H9 (cell line): Measurements from ENCODE around the gene CHSY3. TPM values are rescaled to one million over a fixed set of nuclear protein-coding genes. Genes with fewer than 3 reads are reported as not detected.

Source experiments
- DNase-seq: peaks from one replicate; pipeline ENCODE4 v3.0.0-alpha.2; 2017
- H2AFZ ChIP-seq: one replicate; pipeline ENCODE4 v1.6.1; 2013; ENCODE audit warnings: mild to moderate bottlenecking, low read length, control low read depth, moderate library complexity
- H2AK5ac ChIP-seq: 2 replicates; pipeline ENCODE4 v1.6.1; 2013; ENCODE audit warnings: low read length, control low read depth, mixed read lengths; ENCODE audit not compliant: insufficient read length
- H2BK120ac ChIP-seq: one replicate; pipeline ENCODE4 v1.6.1; 2013; ENCODE audit warnings: low read depth, mild to moderate bottlenecking, low read length, control low read depth, inconsistent platforms; ENCODE audit not compliant: poor library complexity, severe bottlenecking
- H2BK12ac ChIP-seq: 2 replicates; pipeline ENCODE4 v1.6.1; 2013; ENCODE audit warnings: low read length, control low read depth, mixed read lengths, low read depth; ENCODE audit not compliant: insufficient read length
- H2BK15ac ChIP-seq: 2 replicates; pipeline ENCODE4 v1.6.1; 2013; ENCODE audit warnings: low read depth, low read length, control low read depth
- H2BK20ac ChIP-seq: one replicate; pipeline ENCODE4 v1.6.1; 2013; ENCODE audit warnings: low read depth, mild to moderate bottlenecking, low read length, control low read depth, inconsistent platforms; ENCODE audit not compliant: poor library complexity, severe bottlenecking
- H2BK5ac ChIP-seq: 2 replicates; pipeline ENCODE4 v1.6.1; 2013; ENCODE audit warnings: low read length, control low read depth, mixed read lengths; ENCODE audit not compliant: insufficient read length
- H3K14ac ChIP-seq: 2 replicates; pipeline ENCODE4 v1.6.1; 2013; ENCODE audit warnings: low read length, control low read depth; ENCODE audit not compliant: insufficient read depth
- H3K18ac ChIP-seq: 2 replicates; pipeline ENCODE4 v1.6.1; 2013; ENCODE audit warnings: low read depth, mild to moderate bottlenecking, mixed read lengths, low read length, control low read depth; ENCODE audit not compliant: insufficient read length
- H3K23ac ChIP-seq: 2 replicates; pipeline ENCODE4 v1.6.1; 2013; ENCODE audit warnings: low read length, control low read depth, mixed read lengths, low read depth; ENCODE audit not compliant: insufficient read length
- H3K23me2 ChIP-seq: 2 replicates; pipeline ENCODE4 v1.6.1; 2013; ENCODE audit warnings: low read depth, mild to moderate bottlenecking, mixed read lengths, low read length, control low read depth; ENCODE audit not compliant: insufficient read length, poor library complexity, severe bottlenecking
- H3K27ac ChIP-seq: 2 replicates; pipeline ENCODE4 v1.5.1; 2013; ENCODE audit warnings: low read length, control low read depth, mixed read lengths, low read depth; ENCODE audit not compliant: insufficient read length
- H3K27me3 ChIP-seq: 2 replicates; pipeline ENCODE4 v1.6.1; 2013; ENCODE audit warnings: low read length, control low read depth, inconsistent platforms; ENCODE audit not compliant: insufficient read depth
- H3K4ac ChIP-seq: 2 replicates; pipeline ENCODE4 v1.6.1; 2013; ENCODE audit warnings: low read depth, mild to moderate bottlenecking, control low read depth, inconsistent platforms, low read length, moderate library complexity
- H3K4me1 ChIP-seq: 2 replicates; pipeline ENCODE4 v1.6.1; 2013; ENCODE audit warnings: low read length, control low read depth, inconsistent platforms; ENCODE audit not compliant: insufficient read depth
- H3K4me2 ChIP-seq: 2 replicates; pipeline ENCODE4 v1.6.1; 2013; ENCODE audit warnings: low read length, control low read depth, mixed read lengths; ENCODE audit not compliant: insufficient read length, insufficient read depth
- H3K56ac ChIP-seq: 2 replicates; pipeline ENCODE4 v1.6.1; 2013; ENCODE audit warnings: low read depth, mild to moderate bottlenecking, mixed read lengths, low read length, control low read depth; ENCODE audit not compliant: insufficient read length
- H3K79me1 ChIP-seq: 2 replicates; pipeline ENCODE4 v1.6.1; 2013; ENCODE audit warnings: low read depth, mild to moderate bottlenecking, moderate library complexity, low read length, control low read depth, inconsistent platforms; ENCODE audit not compliant: insufficient read depth, poor library complexity, severe bottlenecking
- H3K79me2 ChIP-seq: 2 replicates; pipeline ENCODE4 v1.6.1; 2013; ENCODE audit warnings: low read length, control low read depth, inconsistent platforms; ENCODE audit not compliant: insufficient read depth
- H3K9ac ChIP-seq: 2 replicates; pipeline ENCODE4 v1.6.1; 2013; ENCODE audit warnings: low read length, control low read depth, mixed read lengths; ENCODE audit not compliant: insufficient read length; ENCODE audit errors: extremely low read depth
- H3K9me3 ChIP-seq: one replicate; pipeline ENCODE4 v1.6.1; 2013; ENCODE audit warnings: low read depth, low read length, inconsistent platforms; ENCODE audit not compliant: control insufficient read depth
- H3T11ph ChIP-seq: one replicate; pipeline ENCODE4 v1.6.1; 2013; ENCODE audit warnings: mild to moderate bottlenecking, low read length, control low read depth, inconsistent platforms
- H4K20me1 ChIP-seq: one replicate; pipeline ENCODE4 v1.6.1; 2013; ENCODE audit not compliant: control insufficient read depth, insufficient read length, insufficient read depth
- H4K5ac ChIP-seq: 2 replicates; pipeline ENCODE4 v1.6.1; 2013; ENCODE audit warnings: low read depth, mild to moderate bottlenecking, mixed read lengths, low read length, control low read depth; ENCODE audit not compliant: insufficient read length
- H4K8ac ChIP-seq: replicated peaks from 2 replicates; pipeline ENCODE4 v1.6.1; 2013; ENCODE audit warnings: low read length, control low read depth, mixed read lengths, low read depth; ENCODE audit not compliant: insufficient read length
- H4K91ac ChIP-seq: 2 replicates; pipeline ENCODE4 v1.6.1; 2013; ENCODE audit warnings: low read depth, mild to moderate bottlenecking, moderate library complexity, mixed read lengths, low read length, control low read depth; ENCODE audit not compliant: insufficient read length
- H3K27ac Mint-ChIP-seq, 3 experiments: 2 replicates in 2 of 3; 3 replicates in 1 of 3; pipeline ENCODE4 v1.8.0; 2020 to 2021; ENCODE audit warnings: mixed read lengths in 3 of 3, mild to moderate bottlenecking in 1 of 3, moderate library complexity in 1 of 3
- H3K27me3 Mint-ChIP-seq: 2 replicates; pipeline ENCODE4 v1.8.0; 2021; ENCODE audit warnings: low read depth, mild to moderate bottlenecking, moderate library complexity, mixed read lengths
- H3K36me3 Mint-ChIP-seq, 3 experiments: 2 replicates in 2 of 3; 3 replicates in 1 of 3; pipeline ENCODE4 v1.8.0; 2020 to 2021; ENCODE audit warnings: low read depth in 3 of 3, mixed read lengths in 3 of 3; ENCODE audit not compliant: insufficient read depth in 1 of 3
- H3K4me1 Mint-ChIP-seq, 2 experiments: 2 replicates each; pipeline ENCODE4 v1.8.0; 2020; ENCODE audit warnings: mixed read lengths in 2 of 2
- H3K4me3 Mint-ChIP-seq, 2 experiments: 2 replicates in 1 of 2; 3 replicates in 1 of 2; pipeline ENCODE4 v1.8.0; 2020 to 2021; ENCODE audit warnings: mild to moderate bottlenecking in 2 of 2, mixed read lengths in 2 of 2, moderate library complexity in 1 of 2
- H3K9me3 Mint-ChIP-seq, 2 experiments: 2 replicates in 1 of 2; 3 replicates in 1 of 2; pipeline ENCODE4 v1.8.0; 2020; ENCODE audit warnings: mild to moderate bottlenecking in 2 of 2, mixed read lengths in 2 of 2, moderate library complexity in 1 of 2
- CTCF ChIP-seq: fragments of 200-600 bp; sonication (generic); conservative IDR thresholded peaks from 3 replicates; pipeline ENCODE4 v1.8.0; 2021; ENCODE audit warnings: antibody characterized with exemption, mild to moderate bottlenecking
- WGBS: extraction: QIAGEN DNeasy Blood & Tissue Kit; methylation state at CpG from one replicate; pipeline ENCODE4 v1.1.7; 2013; ENCODE audit warnings: missing lambda C conversion rate, low lambda C conversion rate, mixed read lengths; ENCODE audit not compliant: insufficient read length; ENCODE audit errors: extremely low coverage; 5-methylcytosine and 5-hydroxymethylcytosine counted together
- total RNA-seq: library from RNA; stranded (reverse); gene quantifications from 2 replicates; pipeline ENCODE4 v1.2.1, GENCODE V29; 2021

Gene CHSY3
- total RNA-seq, 1 experiment from 2014 or later: 0.37 TPM

DNA sequence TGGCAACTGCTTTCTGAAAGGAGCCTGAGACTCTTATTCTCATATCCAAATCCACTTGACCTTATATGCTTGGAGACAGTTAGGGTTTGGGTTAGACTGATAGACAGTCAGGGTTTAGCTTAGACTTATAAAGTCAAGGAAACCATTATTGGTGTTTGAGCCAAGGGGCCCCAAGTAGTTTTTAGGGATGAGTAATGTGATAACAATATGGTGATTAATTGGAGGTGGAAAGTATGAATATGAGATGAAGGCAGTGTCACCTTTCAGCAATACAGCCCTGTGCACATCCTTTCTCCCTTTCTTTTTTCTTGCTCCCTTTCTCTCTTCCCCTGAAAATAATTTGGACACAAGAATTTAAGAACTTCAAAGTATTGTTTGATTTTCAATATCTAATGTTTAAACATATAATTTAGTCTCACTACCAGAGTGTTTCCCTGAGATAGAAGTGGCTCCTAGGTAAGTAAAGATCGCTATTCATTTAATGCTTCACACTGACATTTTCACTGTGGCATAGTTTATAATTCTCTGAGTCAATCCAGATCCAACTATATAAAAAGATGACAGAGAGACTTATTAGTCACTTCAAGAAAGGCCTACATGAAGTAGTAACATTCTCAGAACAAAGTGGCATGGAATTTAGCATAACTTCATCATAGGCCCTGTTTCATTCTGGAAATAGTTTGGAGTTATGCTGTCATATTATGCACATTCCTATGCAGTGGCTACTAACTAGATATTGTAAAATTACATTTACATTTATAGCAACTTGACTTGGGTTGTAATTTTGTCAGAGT is 200.8 kb downstream of the CHSY3 start:
- Histone ChIP-seq H2BK120ac (no peak overlapping the region), H4K5ac (no peak overlapping the region), H3K79me1 (no peaks in the 10 kb centered on the region), H3K9me3 (no peaks in the 10 kb centered on the region), H2BK12ac (no peak overlapping the region), H2BK15ac (no peak overlapping the region), H2AFZ (no peak overlapping the region), H3K27ac (no peak overlapping the region), H2AK5ac (no peak overlapping the region), H3K23ac (no peak overlapping the region), H3T11ph (no peak overlapping the region), H3K4me2 (no peak overlapping the region), H3K9ac (no peak overlapping the region), H4K91ac (no peak overlapping the region), H2BK5ac (no peak overlapping the region), H3K23me2 (no peaks in the 10 kb centered on the region), H3K27me3 (no peaks in the 10 kb centered on the region), H3K4me1 (no peaks in the 10 kb centered on the region), H3K18ac (no peak overlapping the region), H3K79me2 (no peaks in the 10 kb centered on the region), H4K20me1 (no peaks in the 10 kb centered on the region), H4K8ac (no peak overlapping the region), H3K56ac (no peak overlapping the region), H2BK20ac (no peak overlapping the region), H3K4ac (no peak overlapping the region), H3K14ac (no peak overlapping the region)
- Mint-ChIP-seq H3K9me3 (no peaks in the 10 kb centered on the region), H3K4me3 (no peak overlapping the region), H3K27ac (no peak overlapping the region), H3K4me1 (no peaks in the 10 kb centered on the region), H3K27me3 (no peaks in the 10 kb centered on the region), H3K36me3 (no peaks in the 10 kb centered on the region)
- no CpG with 5 or more reads among the region's 1 CpG for WGBS
- no peak for DNase-seq
- no peak for TF ChIP-seq CTCF
